Caco-2 (cell line): Measurements from ENCODE around the gene KCNMB1. TPM values are rescaled to one million over a fixed set of nuclear protein-coding genes. Genes with fewer than 3 reads are reported as not detected.

ENCODE experiments used
- BruUV-seq: library from RNA; stranded (reverse); fragments of 400-500 nt; replicated peaks from 2 replicates; lab custom pipeline; 2021; lab: Mats Ljungman, UMichigan
- CTCF ChIA-PET: fragments of 300-600 bp; sonication (Branson Sonifier 250); formaldehyde crosslinking; loops from one replicate; lab custom pipeline; 2022; ENCODE audit warnings: antibody characterized with exemption; lab: Charles Lee
- POLR2A ChIA-PET: fragments of 300-600 bp; sonication (Branson Sonifier 250); formaldehyde crosslinking; loops from one replicate; lab custom pipeline; 2022; ENCODE audit warnings: antibody characterized with exemption; lab: Charles Lee
- DNase-seq, 2 experiments: peaks; one replicate each; pipeline versions ENCODE4 v3.0.0 to v3.0.0-alpha.2; 2020 to 2022
- H3K27me3 ChIP-seq: replicated peaks from 2 replicates; pipeline ENCODE4 v1.6.0; 2011; ENCODE audit warnings: low read length; ENCODE audit not compliant: control insufficient read depth, insufficient read depth
- H3K36me3 ChIP-seq: 2 replicates; pipeline ENCODE4 v1.5.1; 2011; ENCODE audit warnings: low read length; ENCODE audit not compliant: control insufficient read depth, insufficient read depth
- H3K4me1 ChIP-seq: fragments of 250-450 bp; sonication (Bioruptor Pico); 2 replicates; pipeline ENCODE4 v1.5.1; 2020; ENCODE audit warnings: mild to moderate bottlenecking
- H3K4me3 ChIP-seq: 2 replicates; pipeline ENCODE4 v1.5.1; 2011; ENCODE audit warnings: low read depth, mild to moderate bottlenecking, control low read depth, low read length
- H3K9me3 ChIP-seq: fragments of 250-450 bp; sonication (Bioruptor Pico); 2 replicates; pipeline ENCODE4 v1.5.1; 2020; ENCODE audit warnings: mild to moderate bottlenecking, moderate library complexity
- H3K27ac Mint-ChIP-seq: one replicate; pipeline ENCODE4 v1.8.0; 2022; ENCODE audit warnings: mixed read lengths; ENCODE audit not compliant: unreplicated experiment
- H3K27me3 Mint-ChIP-seq: one replicate; pipeline ENCODE4 v1.8.0; 2022; ENCODE audit warnings: mixed read lengths; ENCODE audit not compliant: insufficient read depth, unreplicated experiment
- H3K36me3 Mint-ChIP-seq: one replicate; pipeline ENCODE4 v1.8.0; 2022; ENCODE audit warnings: mild to moderate bottlenecking, mixed read lengths; ENCODE audit not compliant: insufficient read depth, unreplicated experiment
- H3K4me1 Mint-ChIP-seq: one replicate; pipeline ENCODE4 v1.8.0; 2022; ENCODE audit warnings: low read depth, mixed read lengths; ENCODE audit not compliant: unreplicated experiment
- H3K4me3 Mint-ChIP-seq: one replicate; pipeline ENCODE4 v1.8.0; 2022; ENCODE audit warnings: mild to moderate bottlenecking, moderate library complexity, mixed read lengths; ENCODE audit not compliant: unreplicated experiment
- H3K9me3 Mint-ChIP-seq: one replicate; pipeline ENCODE4 v1.8.0; 2022; ENCODE audit warnings: mixed read lengths; ENCODE audit not compliant: unreplicated experiment
- intact Hi-C: fragments of 100-400 bp; cut with micrococcal nuclease; formaldehyde crosslinking; loops from one replicate; pipeline ENCODE4 v1.10.0; 2022; ENCODE audit not compliant: unreplicated experiment
- total RNA-seq: library from RNA; stranded (reverse); gene quantifications from 2 replicates; pipeline ENCODE4 v1.2.3, GENCODE V29; 2022
- TF ChIP-seq, protein P1 (sequence below), 2 experiments: fragments of 200-600 bp in 1 of 2; IDR thresholded peaks; 1 replicate in 1 of 2; 2 replicates in 1 of 2; pipeline versions ENCODE4 v1.5.1 to v1.8.0; 2011 to 2022; ENCODE audit warnings: antibody characterized with exemption in 1 of 2, control low read depth in 1 of 2, inconsistent platforms in 1 of 2, low read depth in 1 of 2, low read length in 1 of 2, mild to moderate bottlenecking in 1 of 2, moderate library complexity in 1 of 2; ENCODE audit not compliant: insufficient read depth in 1 of 2, severe bottlenecking in 1 of 2, unreplicated experiment in 1 of 2

Gene KCNMB1
- total RNA-seq, 1 experiment from 2014 or later = not detected

DNA sequence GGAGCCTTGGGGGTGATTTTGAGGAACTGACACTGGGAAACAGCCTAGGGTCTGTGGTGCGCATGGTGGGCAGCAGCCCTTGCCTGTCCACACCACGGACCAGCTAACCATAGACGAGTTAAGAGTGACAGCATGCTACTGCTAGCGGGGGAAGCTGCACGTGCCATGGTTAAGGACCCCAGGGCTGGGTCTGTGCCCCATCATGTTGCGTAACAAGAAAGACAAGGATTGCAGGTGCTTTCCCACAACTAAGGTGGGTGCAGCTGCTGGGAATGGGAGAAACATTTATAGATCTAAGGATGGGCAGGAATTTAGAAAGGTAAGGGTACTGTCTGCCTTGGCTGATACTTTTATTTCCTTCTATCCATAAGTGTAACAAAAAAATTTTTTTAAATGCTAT, 17.9 kb upstream of the KCNMB1 start:
- BruUV-seq = no TSS peak
- Histone ChIP-seq H3K4me3 (no peak overlapping the region), H3K36me3 (no peaks in the 10 kb centered on the region), H3K4me1 (no peaks in the 10 kb centered on the region), H3K27me3 (no peaks in the 10 kb centered on the region; the same call in 1 of the 2 replicates), H3K9me3 (no peaks in the 10 kb centered on the region)
- Mint-ChIP-seq H3K9me3 (no peaks in the 10 kb centered on the region), H3K4me3 (no peak overlapping the region), H3K4me1 (no peaks in the 10 kb centered on the region), H3K27ac (no peak overlapping the region), H3K27me3 (peaks cover 25% of the 10 kb centered on the region), H3K36me3 (no peaks in the 10 kb centered on the region)
- CTCF ChIA-PET = no interaction called here
- intact Hi-C loops = no loop called here
- POLR2A ChIA-PET = no interaction called here
- no peak for DNase-seq
- TF ChIP-seq, protein P1, sequence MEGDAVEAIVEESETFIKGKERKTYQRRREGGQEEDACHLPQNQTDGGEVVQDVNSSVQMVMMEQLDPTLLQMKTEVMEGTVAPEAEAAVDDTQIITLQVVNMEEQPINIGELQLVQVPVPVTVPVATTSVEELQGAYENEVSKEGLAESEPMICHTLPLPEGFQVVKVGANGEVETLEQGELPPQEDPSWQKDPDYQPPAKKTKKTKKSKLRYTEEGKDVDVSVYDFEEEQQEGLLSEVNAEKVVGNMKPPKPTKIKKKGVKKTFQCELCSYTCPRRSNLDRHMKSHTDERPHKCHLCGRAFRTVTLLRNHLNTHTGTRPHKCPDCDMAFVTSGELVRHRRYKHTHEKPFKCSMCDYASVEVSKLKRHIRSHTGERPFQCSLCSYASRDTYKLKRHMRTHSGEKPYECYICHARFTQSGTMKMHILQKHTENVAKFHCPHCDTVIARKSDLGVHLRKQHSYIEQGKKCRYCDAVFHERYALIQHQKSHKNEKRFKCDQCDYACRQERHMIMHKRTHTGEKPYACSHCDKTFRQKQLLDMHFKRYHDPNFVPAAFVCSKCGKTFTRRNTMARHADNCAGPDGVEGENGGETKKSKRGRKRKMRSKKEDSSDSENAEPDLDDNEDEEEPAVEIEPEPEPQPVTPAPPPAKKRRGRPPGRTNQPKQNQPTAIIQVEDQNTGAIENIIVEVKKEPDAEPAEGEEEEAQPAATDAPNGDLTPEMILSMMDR (IDR thresholded peaks at IDR 0.05; ENCODE audit: insufficient read depth in 1 of 2, low read depth in 1 of 2, low read length in 1 of 2, severe bottlenecking in 1 of 2, unreplicated experiment in 1 of 2) = no peak

DNA sequence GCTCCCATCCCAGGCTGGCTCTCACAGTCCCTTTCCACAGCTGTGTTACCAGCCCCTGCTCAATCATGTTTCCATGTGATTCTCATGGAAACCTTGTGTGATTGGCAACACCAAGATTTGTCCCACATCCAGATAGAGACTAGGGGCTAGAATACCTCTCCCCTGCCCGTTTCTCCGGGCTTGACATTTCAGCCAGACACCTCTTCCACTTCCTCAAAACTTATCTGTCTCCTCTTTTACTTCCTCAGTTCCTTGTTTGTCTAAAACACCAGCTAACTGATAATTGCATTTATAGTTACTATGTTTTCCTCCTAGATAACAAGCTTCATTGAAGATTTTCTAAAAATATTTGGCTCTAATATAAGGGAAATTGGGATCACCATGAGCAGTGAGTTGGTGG, 16.6 kb upstream of the KCNMB1 start:
- H3K9me3 ChIP-seq = no peaks in the 10 kb centered on the region
- no peak overlapping the region for H3K27ac Mint-ChIP-seq
- intact Hi-C loops = no loop called here
- TF ChIP-seq, protein P1 (IDR thresholded peaks at IDR 0.05; ENCODE audit: insufficient read depth in 1 of 2, low read depth in 1 of 2, low read length in 1 of 2, severe bottlenecking in 1 of 2, unreplicated experiment in 1 of 2) = no peak
- no peaks in the 10 kb centered on the region for H3K4me1 ChIP-seq
- ChIA-PET CTCF (no interaction called here), POLR2A (no interaction called here)
- peaks cover 22% of the 10 kb centered on the region for H3K27me3 Mint-ChIP-seq
- H3K4me3 ChIP-seq = no peak overlapping the region
- H3K4me1 Mint-ChIP-seq = no peaks in the 10 kb centered on the region
- no peak for DNase-seq
- H3K4me3 Mint-ChIP-seq = no peak overlapping the region
- H3K9me3 Mint-ChIP-seq = no peaks in the 10 kb centered on the region
- H3K36me3 Mint-ChIP-seq = no peaks in the 10 kb centered on the region
- no peaks in the 10 kb centered on the region for H3K36me3 ChIP-seq
- no TSS peak for BruUV-seq
- no peaks in the 10 kb centered on the region; the same call in 1 of the 2 replicates for H3K27me3 ChIP-seq

DNA sequence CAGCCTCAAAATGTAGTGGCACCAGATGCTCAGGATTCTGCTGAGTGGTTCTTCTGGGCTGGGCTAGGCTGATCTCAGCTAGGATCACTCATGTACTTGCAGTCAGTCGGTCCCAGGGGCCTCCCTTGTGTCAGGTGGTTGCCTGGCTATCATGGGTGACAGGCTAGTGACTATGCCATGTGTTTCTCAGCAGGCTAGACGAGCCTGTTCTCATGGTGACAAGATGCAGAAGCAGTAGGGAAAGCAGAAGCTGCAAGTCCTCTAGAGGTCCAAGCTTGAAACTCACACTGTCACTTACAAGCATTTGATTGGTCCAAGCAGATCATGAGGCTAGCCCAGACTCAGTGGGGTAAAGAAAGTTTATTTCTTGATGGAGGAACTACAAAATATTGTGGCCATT, 15.2 kb upstream of the KCNMB1 start:
- no peaks in the 10 kb centered on the region for H3K4me1 ChIP-seq
- TF ChIP-seq, protein P1 (IDR thresholded peaks at IDR 0.05; ENCODE audit: insufficient read depth in 1 of 2, low read depth in 1 of 2, low read length in 1 of 2, severe bottlenecking in 1 of 2, unreplicated experiment in 1 of 2) = no peak
- Mint-ChIP-seq H3K27ac (no peak overlapping the region), H3K27me3 (peaks cover 21% of the 10 kb centered on the region), H3K9me3 (no peaks in the 10 kb centered on the region), H3K4me1 (no peaks in the 10 kb centered on the region), H3K4me3 (no peak overlapping the region), H3K36me3 (no peaks in the 10 kb centered on the region)
- ChIA-PET POLR2A (no interaction called here), CTCF (interaction anchor here (1.1 kb wide), 1 partner anchor 178 kb away, joined by 9 read pairs; no protein-coding TSS in a partner anchor)
- DNase-seq = no peak
- no peaks in the 10 kb centered on the region; the same call in 1 of the 2 replicates for H3K27me3 ChIP-seq
- H3K4me3 ChIP-seq = no peak overlapping the region
- intact Hi-C loops = no loop called here
- no peaks in the 10 kb centered on the region for H3K36me3 ChIP-seq
- H3K9me3 ChIP-seq = no peaks in the 10 kb centered on the region
- BruUV-seq = no TSS peak
